Esophagus (tissue), 2 donors: Measurements from ENCODE around the gene FRMD1. TPM values are rescaled to one million over a fixed set of nuclear protein-coding genes. Genes with fewer than 3 reads are reported as not detected.

Experiments
- H3K27ac ChIP-seq, 2 donors: one replicate each; pipeline ENCODE4 v1.5.1; 2013; ENCODE audit warnings: low read depth in 2 of 2, mild to moderate bottlenecking in 2 of 2, inconsistent platforms in 1 of 2, low read length in 1 of 2, moderate library complexity in 1 of 2
- H3K27me3 ChIP-seq, 2 donors: one replicate each; pipeline ENCODE4 v1.6.1; 2013; ENCODE audit warnings: low read length in 2 of 2, control low read depth in 1 of 2, mild to moderate bottlenecking in 1 of 2; ENCODE audit not compliant: insufficient read depth in 2 of 2, control insufficient read depth in 1 of 2
- H3K36me3 ChIP-seq, 2 donors: one replicate each; pipeline ENCODE4 v1.6.1; 2013; ENCODE audit warnings: low read length in 1 of 2; ENCODE audit not compliant: control insufficient read depth in 2 of 2, insufficient read depth in 2 of 2
- H3K4me1 ChIP-seq, 2 donors: one replicate each; pipeline ENCODE4 v1.6.1; 2013; ENCODE audit warnings: low read length in 1 of 2; ENCODE audit not compliant: control insufficient read depth in 2 of 2, insufficient read depth in 2 of 2
- H3K4me3 ChIP-seq, 2 donors: one replicate each; pipeline ENCODE4 v1.5.1; 2013; ENCODE audit warnings: low read length in 2 of 2, mild to moderate bottlenecking in 2 of 2, low read depth in 1 of 2, moderate library complexity in 1 of 2
- H3K9me3 ChIP-seq, 2 donors: one replicate each; pipeline ENCODE4 v1.6.1; 2013; ENCODE audit warnings: mild to moderate bottlenecking in 2 of 2, low read depth in 1 of 2, low read length in 1 of 2, moderate library complexity in 1 of 2; ENCODE audit not compliant: control insufficient read depth in 2 of 2, insufficient read depth in 1 of 2
- WGBS, 2 donors: extraction: QIAGEN DNeasy Blood & Tissue Kit; methylation state at CpG; one replicate each; pipeline ENCODE4 v1.1.7; 2013; 5-methylcytosine and 5-hydroxymethylcytosine counted together
- polyA plus RNA-seq, 2 donors: library from polyadenylated mRNA; stranded (reverse); fragments of 200-250 nt; gene quantifications; one replicate each; pipeline ENCODE4 v1.2.3, GENCODE V29; 2013
- donor health status: healthy with polysubstance abuse.
- donor health status: Bipolar disorder and iron deficiency.

Gene FRMD1
- polyA plus RNA-seq, 2 donors = 0.02 TPM

DNA sequence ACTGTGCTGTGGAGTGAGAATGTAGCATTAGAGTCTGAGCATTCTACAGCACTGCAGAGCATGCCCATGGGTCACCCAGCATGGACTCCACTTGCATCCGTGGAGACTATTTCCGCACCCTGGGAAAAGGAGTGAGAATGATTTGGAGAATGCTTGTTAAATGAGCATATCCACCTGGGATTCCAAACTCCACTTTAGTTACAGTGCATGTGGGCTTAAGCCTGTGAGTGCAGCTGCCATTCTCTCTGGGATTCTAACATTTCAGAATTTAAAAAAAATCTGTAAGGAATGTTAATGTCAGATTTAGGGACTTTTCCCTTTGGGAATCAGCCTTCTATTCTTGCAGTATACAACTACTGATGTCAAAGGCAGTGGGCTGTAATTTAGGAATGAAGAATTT, 48.1 kb downstream of the FRMD1 start:
- no peak overlapping the region for H3K27ac ChIP-seq
- no peaks in the 10 kb centered on the region for H3K27me3 ChIP-seq
- no peaks in the 10 kb centered on the region for H3K36me3 ChIP-seq
- H3K4me1 ChIP-seq = peaks cover 0 to 3% of the 10 kb centered on the region in 2 donors
- H3K9me3 ChIP-seq = no peaks in the 10 kb centered on the region
- H3K4me3 ChIP-seq = no peak overlapping the region
- WGBS, 2 donors = 69 to 84% methylated on average over 2 of the region's 2 CpGs

DNA sequence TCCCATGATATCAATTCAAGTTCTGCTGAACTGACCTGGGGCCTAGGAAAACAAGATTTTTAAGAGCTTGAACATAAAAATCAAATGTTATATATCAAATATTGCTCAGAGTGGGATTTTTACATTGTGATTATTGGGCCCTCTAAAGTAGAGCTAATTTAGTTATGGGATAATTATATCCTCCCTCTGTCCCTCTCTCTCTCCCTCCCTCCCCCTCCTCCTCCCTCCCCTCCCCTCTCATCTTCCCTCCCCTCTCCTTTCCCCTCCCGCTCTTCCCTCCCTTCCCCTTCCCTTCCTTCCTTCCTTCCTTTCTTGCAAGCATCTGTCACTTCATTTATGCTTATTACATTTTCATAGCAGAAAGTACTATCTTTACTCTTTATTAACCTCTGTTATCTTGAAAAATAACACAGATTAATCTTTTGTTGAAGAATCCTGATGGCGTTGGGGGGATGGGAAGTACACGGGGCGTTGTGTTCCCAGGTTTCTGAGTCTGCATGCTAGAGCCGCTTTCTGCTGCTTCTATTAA, 48.7 kb downstream of the FRMD1 start:
- Histone ChIP-seq H3K27me3 (no peaks in the 10 kb centered on the region), H3K4me3 (no peak overlapping the region), H3K27ac (no peak overlapping the region), H3K9me3 (no peaks in the 10 kb centered on the region), H3K36me3 (no peaks in the 10 kb centered on the region), H3K4me1 (peaks cover 0 to 3% of the 10 kb centered on the region in 2 donors)
- 76% methylated on average over 5 of the region's 5 CpGs for WGBS, 2 donors

DNA sequence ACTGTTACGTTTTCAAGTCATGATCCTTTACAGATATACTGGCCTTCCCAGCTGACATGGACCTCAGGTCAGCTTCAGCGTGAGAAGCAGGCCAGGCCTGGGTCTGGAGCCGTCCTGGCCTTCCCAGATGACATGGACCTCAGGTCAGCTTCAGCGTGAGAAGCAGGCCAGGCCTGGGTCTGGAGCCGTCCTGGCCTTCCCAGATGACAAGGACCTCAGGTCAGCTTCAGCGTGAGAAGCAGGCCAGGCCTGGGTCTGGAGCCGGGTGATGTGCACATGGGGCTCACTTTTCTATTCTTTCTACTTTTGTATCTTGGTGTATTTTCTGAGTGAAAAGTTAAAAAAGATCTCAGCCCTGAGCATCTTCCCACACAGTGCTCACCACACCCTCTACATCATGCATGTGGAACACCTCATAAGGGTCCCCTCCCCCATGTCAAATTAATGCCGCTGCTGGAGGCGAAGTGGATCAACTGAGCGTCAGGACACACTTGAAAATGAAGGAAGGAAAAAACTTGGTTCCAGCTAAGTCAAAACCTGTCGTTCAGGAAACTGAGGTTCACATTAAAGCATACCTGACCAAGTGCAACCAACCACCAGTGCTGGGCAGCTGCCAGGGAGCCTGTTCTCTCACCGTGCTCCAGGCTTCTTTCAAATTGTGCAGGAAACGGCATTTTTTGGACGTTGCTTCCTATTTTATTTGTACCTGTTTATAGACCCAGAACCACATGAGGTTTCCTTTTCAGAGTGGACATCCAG, 49.4 kb downstream of the FRMD1 start:
- WGBS, 2 donors = 70 to 71% methylated on average over 14 of the region's 14 CpGs
- H3K4me1 ChIP-seq = peaks cover 0 to 3% of the 10 kb centered on the region in 2 donors

DNA sequence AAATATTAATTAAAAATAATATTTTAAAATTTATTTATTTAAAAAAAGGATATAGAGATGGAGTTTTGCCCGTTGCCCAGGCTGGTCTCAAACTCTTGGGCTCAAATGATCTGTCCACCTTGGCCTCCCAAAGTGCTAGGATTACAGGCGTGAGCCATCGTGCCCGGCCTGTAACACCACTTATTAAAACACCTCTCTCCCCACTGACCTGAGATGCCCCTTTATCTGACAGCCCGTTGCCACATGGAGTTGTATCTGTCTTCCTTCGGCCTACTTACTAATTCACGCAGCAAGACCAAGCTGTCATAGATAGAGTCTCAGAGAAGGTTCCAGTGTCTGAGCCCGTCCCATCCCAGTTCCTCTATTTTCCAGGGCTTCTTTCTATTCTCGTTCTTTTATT, 50.8 kb downstream of the FRMD1 start:
- Histone ChIP-seq H3K4me3 (no peak overlapping the region), H3K36me3 (no peaks in the 10 kb centered on the region), H3K4me1 (peaks cover 0 to 3% of the 10 kb centered on the region in 2 donors), H3K9me3 (no peaks in the 10 kb centered on the region), H3K27ac (no peak overlapping the region), H3K27me3 (no peaks in the 10 kb centered on the region)
- WGBS, 2 donors = 93 to 96% methylated on average over 9 of the region's 9 CpGs

More for the DNA sequence above, 49.4 kb downstream of the FRMD1 start:
- H3K27ac ChIP-seq = no peak overlapping the region
- H3K36me3 ChIP-seq = no peaks in the 10 kb centered on the region
- no peaks in the 10 kb centered on the region for H3K9me3 ChIP-seq
- H3K4me3 ChIP-seq = no peak overlapping the region
- no peaks in the 10 kb centered on the region for H3K27me3 ChIP-seq

DNA sequence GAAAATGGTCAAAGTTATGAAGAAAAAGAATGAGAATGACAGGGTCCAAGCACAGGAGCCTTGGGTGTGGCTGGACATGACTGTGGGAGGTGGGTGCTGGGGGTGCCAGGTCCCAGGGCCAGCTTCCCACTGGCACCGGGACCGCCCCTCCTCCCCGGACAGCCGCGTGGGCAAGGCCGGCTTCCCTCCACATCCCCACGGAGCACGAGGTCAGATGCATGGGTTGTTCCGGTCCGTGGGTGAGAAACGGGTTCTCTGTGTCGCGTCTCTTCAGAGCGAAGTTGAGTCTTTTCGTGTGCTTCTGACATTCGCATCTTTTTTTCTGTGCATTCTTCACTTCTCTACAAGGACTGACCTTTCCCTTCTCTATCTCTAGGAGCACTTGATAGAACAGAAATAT, 51.5 kb downstream of the FRMD1 start:
- 94 to 96% methylated on average over 14 to 16 of the region's 16 CpGs for WGBS, 2 donors
- Histone ChIP-seq H3K36me3 (no peaks in the 10 kb centered on the region), H3K27ac (no peak overlapping the region), H3K4me1 (peaks cover 0 to 3% of the 10 kb centered on the region in 2 donors), H3K27me3 (no peaks in the 10 kb centered on the region), H3K4me3 (no peak overlapping the region), H3K9me3 (no peaks in the 10 kb centered on the region)

DNA sequence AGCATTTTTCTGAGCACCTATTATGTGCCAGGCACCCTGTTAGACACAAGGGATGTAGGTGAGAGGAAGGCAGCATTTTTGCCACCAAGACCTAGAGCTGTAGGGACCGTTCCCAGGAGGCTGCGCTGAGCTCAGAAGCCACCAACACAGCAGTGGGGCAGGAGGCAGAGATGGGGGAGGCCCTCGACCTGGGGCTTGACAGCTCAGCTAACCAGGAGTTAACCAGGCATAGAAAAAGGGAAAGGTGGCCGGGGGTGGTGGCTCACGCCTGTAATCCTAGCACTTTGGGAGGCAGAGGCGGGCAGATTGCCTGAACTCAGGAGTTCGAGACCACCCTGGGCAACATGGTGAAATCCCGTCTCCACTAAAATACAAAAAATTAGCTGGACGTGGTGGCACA, 52.1 kb downstream of the FRMD1 start:
- no peaks in the 10 kb centered on the region for H3K36me3 ChIP-seq
- no peaks in the 10 kb centered on the region for H3K9me3 ChIP-seq
- H3K4me1 ChIP-seq = peaks cover 0 to 3% of the 10 kb centered on the region in 2 donors
- H3K4me3 ChIP-seq = no peak overlapping the region
- no peaks in the 10 kb centered on the region for H3K27me3 ChIP-seq
- 91 to 92% methylated on average over 9 of the region's 9 CpGs for WGBS, 2 donors
- H3K27ac ChIP-seq = no peak overlapping the region

DNA sequence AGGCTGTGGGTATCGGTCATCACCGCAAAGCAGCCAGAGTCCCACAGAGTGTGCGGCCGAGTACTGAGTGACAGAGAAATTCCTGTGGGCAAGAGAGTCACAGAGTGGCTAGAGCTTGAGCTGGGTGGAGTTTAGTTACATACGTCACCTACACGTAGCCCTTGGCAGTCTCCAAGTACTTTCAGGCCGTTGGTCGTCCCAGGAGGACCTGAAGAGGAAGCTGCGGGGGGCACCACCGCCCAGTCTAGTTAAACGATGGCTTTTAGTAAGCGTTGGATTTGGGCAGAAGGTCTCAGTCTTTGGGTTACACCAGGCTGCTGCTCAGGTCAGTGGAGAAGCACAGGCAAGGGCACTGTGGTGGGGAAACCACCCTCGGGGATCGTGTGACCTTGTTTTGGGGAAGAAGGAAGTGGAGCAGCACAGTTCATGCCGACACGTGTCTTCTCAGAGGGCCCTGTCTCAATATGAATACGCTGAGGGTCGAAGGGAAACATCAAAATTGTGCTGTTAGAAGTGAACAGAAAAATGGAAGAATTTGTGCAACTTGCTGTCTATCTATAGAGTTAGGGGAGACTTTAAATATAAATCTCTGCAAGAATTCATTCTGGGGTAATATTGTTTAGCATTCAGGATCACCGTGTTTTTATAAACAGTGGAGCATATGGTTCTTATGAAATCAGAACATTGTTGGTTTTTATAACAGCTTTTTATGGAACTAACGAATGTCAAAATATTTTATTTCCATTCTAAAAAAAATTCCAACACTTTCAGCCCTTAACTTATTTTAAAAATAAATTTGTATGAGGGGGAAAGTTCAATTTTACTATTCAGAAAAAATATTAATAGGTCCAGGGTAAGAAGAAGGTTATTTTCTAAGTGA, 52.9 kb downstream of the FRMD1 start:
- WGBS, 2 donors = 87% methylated on average over 20 of the region's 20 CpGs
- Histone ChIP-seq H3K27me3 (no peaks in the 10 kb centered on the region), H3K27ac (no peak overlapping the region)

DNA sequence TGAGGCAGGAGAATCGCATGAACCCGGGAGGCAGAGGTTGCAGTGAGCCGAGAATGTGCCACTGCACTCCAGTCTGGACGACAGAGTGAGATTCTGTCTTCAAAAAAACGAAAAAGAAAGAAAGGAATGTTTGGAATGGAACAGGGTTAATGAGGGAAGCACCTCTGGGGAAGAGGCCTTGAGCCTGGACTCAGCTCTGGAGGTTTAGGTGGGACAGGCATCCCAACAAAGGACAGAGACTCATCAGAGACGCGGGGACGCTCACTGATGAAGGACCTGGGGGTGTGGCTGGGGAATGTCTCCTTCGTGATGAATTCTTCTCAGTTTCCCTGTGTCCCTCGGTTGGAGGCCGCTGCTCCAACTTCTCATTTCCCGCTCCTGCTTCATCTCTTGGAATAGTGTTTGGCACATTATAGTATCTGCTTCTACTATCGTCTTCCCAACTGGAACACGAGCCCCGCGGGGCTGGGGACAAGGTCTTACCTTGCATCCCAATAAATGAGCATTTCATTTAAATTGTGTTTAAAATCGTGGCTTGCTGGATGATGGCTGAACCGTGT, 54.0 kb downstream of the FRMD1 start:
- Histone ChIP-seq H3K4me3 (no peak overlapping the region), H3K27me3 (no peaks in the 10 kb centered on the region), H3K36me3 (no peaks in the 10 kb centered on the region), H3K9me3 (no peaks in the 10 kb centered on the region), H3K4me1 (peaks cover 0 to 3% of the 10 kb centered on the region in 2 donors), H3K27ac (no peak overlapping the region)
- 90 to 92% methylated on average over 18 of the region's 18 CpGs for WGBS, 2 donors

More for the DNA sequence above, 52.9 kb downstream of the FRMD1 start:
- no peak overlapping the region for H3K4me3 ChIP-seq
- no peaks in the 10 kb centered on the region for H3K36me3 ChIP-seq
- no peaks in the 10 kb centered on the region for H3K9me3 ChIP-seq
- peaks cover 0 to 3% of the 10 kb centered on the region in 2 donors for H3K4me1 ChIP-seq

DNA sequence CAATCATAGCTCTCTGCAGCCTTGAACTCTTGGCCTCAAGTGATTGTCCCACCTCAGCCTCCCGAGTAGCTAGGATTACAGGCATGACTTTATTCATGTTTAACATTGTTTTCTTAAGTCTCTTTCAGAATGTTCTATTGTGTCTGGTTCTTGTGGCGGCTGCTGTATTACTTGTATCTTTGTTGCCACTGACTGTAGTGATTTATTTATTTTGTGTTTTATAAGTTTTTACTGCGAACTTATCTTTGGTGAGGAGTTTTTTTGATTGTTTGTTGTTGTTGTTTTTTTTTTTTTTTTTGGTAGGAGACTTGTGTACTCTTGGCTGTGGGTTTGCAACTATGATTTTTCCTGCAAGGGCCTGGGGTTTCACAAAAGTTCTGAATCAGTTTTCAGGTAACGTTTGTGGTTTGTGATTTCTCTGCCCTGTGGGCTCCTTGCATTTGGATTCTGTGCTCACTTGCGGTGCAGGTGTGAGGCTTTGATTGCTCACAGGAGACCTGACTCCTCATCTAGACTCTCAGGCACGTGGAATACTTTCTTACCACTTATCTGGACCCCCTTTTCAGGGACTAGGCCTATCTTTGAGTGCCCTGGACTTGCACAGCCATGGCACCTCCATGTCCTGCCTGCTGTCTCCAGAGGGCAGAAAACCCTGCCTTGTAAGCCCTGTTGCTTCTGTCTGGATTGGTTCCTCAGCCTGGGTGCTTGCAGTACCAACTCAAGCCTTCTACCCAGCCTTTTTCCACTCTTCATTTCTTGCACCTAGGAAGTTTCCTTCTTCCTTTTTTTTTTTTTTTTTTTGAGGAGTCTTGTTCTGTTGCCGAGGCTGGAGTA, 56.3 kb downstream of the FRMD1 start:
- Histone ChIP-seq H3K4me1 (no peaks in the 10 kb centered on the region), H3K27ac (no peak overlapping the region), H3K27me3 (no peaks in the 10 kb centered on the region), H3K36me3 (no peaks in the 10 kb centered on the region), H3K4me3 (no peak overlapping the region), H3K9me3 (no peaks in the 10 kb centered on the region)
- WGBS, 2 donors = 76 to 80% methylated on average over 7 of the region's 7 CpGs
